HCT116 (cell line): Measurements from ENCODE around the gene JSRP1. TPM values are rescaled to one million over a fixed set of nuclear protein-coding genes. Genes with fewer than 3 reads are reported as not detected.

Experiments
- ATAC-seq: fragments of 200-7000 bp; cut with Tn5 transposase; 2 replicates; pipeline ENCODE4 v1.9.1; 2020; ENCODE audit warnings: mild to moderate bottlenecking, moderate library complexity
- BruUV-seq: library from RNA; stranded (reverse); fragments of 400-500 nt; replicated peaks from 2 replicates; lab custom pipeline; 2021; lab: Mats Ljungman, UMichigan
- CTCF ChIA-PET: fragments of 300-600 bp; sonication (Branson Sonifier 250); formaldehyde crosslinking; loops from one replicate; lab custom pipeline; 2021; ENCODE audit warnings: antibody characterized with exemption; lab: Charles Lee
- POLR2A ChIA-PET: fragments of 300-600, 350-600 bp; sonication (Branson Sonifier 250); formaldehyde crosslinking; loops from one replicate; lab custom pipeline; 2021; ENCODE audit warnings: antibody characterized with exemption; lab: Charles Lee
- RAD21 ChIA-PET, 2 experiments: fragments of 300-600 bp; sonication (Branson Sonifier 250); formaldehyde crosslinking; loops; one replicate each; lab custom pipeline; 2023; ENCODE audit warnings: low total read pairs in 2 of 2; ENCODE audit not compliant: uncharacterized antibody in 2 of 2, unreplicated experiment in 2 of 2, low non-redundant PET in 1 of 2; lab: Charles Lee
- DNase-seq: peaks from one replicate; pipeline ENCODE4 v3.0.0-alpha.2; 2010; ENCODE audit warnings: low read depth, low spot score
- H2AFZ ChIP-seq: fragments of 200-600 bp; shearing (Covaris generic), sonication (generic); 2 replicates; pipeline ENCODE4 v1.6.1; 2017; ENCODE audit warnings: low read depth, mixed run types, mixed read lengths, antibody characterized with exemption, low read length; ENCODE audit not compliant: poor library complexity, severe bottlenecking
- H3K27ac ChIP-seq: 2 replicates; pipeline ENCODE4 v1.5.1; 2012; ENCODE audit warnings: low read depth, low read length
- H3K27me3 ChIP-seq: fragments of 200-600 bp; sonication (generic); 2 replicates; pipeline ENCODE4 v1.6.1; 2016; ENCODE audit warnings: mixed run types, low read length, mixed read lengths; ENCODE audit not compliant: insufficient read depth
- H3K36me3 ChIP-seq, 2 experiments: fragments of 200-500 bp in 1 of 2; fragments of 200-600 bp in 1 of 2; sonication (Bioruptor generic) in 1 of 2; sonication (generic) in 1 of 2; 2 replicates each; pipeline versions ENCODE4 v1.5.1 to v1.6.1; 2014 to 2016; ENCODE audit warnings: low read length in 2 of 2, inconsistent platforms in 1 of 2, mixed read lengths in 1 of 2, mixed run types in 1 of 2; ENCODE audit not compliant: insufficient read depth in 2 of 2, control insufficient read depth in 1 of 2
- H3K4me1 ChIP-seq, 2 experiments: fragments of 200-600 bp in 1 of 2; sonication (generic) in 1 of 2; 2 replicates each; pipeline versions ENCODE4 v1.5.1 to v1.6.1; 2012 to 2017; ENCODE audit warnings: low read length in 2 of 2, inconsistent platforms in 1 of 2, mild to moderate bottlenecking in 1 of 2, mixed read lengths in 1 of 2, mixed run types in 1 of 2, moderate library complexity in 1 of 2; ENCODE audit not compliant: insufficient read depth in 2 of 2, control insufficient read depth in 1 of 2
- H3K4me2 ChIP-seq: fragments of 200-600 bp; sonication (generic); 2 replicates; pipeline ENCODE4 v1.6.1; 2017; ENCODE audit warnings: mixed run types, low read length, mixed read lengths
- H3K4me3 ChIP-seq, 2 experiments: fragments of 200-600 bp in 1 of 2; sonication (generic) in 1 of 2; replicated peaks in 1 of 2; 2 replicates each; pipeline ENCODE4 v1.5.1; 2011 to 2016; ENCODE audit warnings: low read length in 2 of 2, control low read depth in 1 of 2, low read depth in 1 of 2, mild to moderate bottlenecking in 1 of 2, mixed read lengths in 1 of 2, mixed run types in 1 of 2
- H3K79me2 ChIP-seq: fragments of 200-600 bp; sonication (generic); 2 replicates; pipeline ENCODE4 v1.6.1; 2017; ENCODE audit warnings: mild to moderate bottlenecking, mixed run types, low read length, moderate library complexity, mixed read lengths; ENCODE audit not compliant: insufficient read depth
- H3K9ac ChIP-seq: fragments of 200-600 bp; sonication (generic); 2 replicates; pipeline ENCODE4 v1.6.1; 2016; ENCODE audit warnings: low read length, mixed read lengths
- H3K9me2 ChIP-seq: fragments of 200-600 bp; sonication (generic), shearing (Covaris generic); 2 replicates; pipeline ENCODE4 v1.6.1; 2017; ENCODE audit warnings: mixed run types, mild to moderate bottlenecking, moderate library complexity; ENCODE audit not compliant: insufficient read depth
- H3K9me3 ChIP-seq, 2 experiments: fragments of 200-500 bp in 1 of 2; fragments of 200-600 bp in 1 of 2; sonication (Bioruptor generic) in 1 of 2; sonication (generic) in 1 of 2; 2 replicates each; pipeline ENCODE4 v1.6.1; 2014 to 2017; ENCODE audit warnings: low read length in 2 of 2, mixed read lengths in 2 of 2, inconsistent platforms in 1 of 2, low read depth in 1 of 2, mild to moderate bottlenecking in 1 of 2, mixed run types in 1 of 2, moderate library complexity in 1 of 2; ENCODE audit not compliant: control insufficient read depth in 1 of 2, insufficient read depth in 1 of 2
- H4K20me1 ChIP-seq: fragments of 200-600 bp; sonication (generic), shearing (Covaris generic); 2 replicates; pipeline ENCODE4 v1.6.1; 2017; ENCODE audit warnings: mixed run types, mild to moderate bottlenecking, moderate library complexity; ENCODE audit not compliant: insufficient read depth
- ATF3 ChIP-seq: IDR thresholded peaks from 2 replicates; pipeline ENCODE4 v1.6.1; 2012
- CBX3 ChIP-seq: IDR thresholded peaks from 2 replicates; pipeline ENCODE4 v1.6.1; 2012; ENCODE audit warnings: low read depth
- EGR1 ChIP-seq: IDR thresholded peaks from 2 replicates; pipeline ENCODE4 v1.6.1; 2012; ENCODE audit warnings: low read depth
- ELF1 ChIP-seq: IDR thresholded peaks from 2 replicates; pipeline ENCODE4 v1.6.1; 2012; ENCODE audit warnings: low read depth, borderline replicate concordance
- FOSL1 ChIP-seq: IDR thresholded peaks from 2 replicates; pipeline ENCODE4 v1.6.1; 2012; ENCODE audit warnings: low read depth
- MAX ChIP-seq: IDR thresholded peaks from 2 replicates; pipeline ENCODE4 v1.6.1; 2012
- POLR2A ChIP-seq: IDR thresholded peaks from 2 replicates; pipeline ENCODE4 v1.7.0; 2011; ENCODE audit warnings: borderline replicate concordance; ENCODE audit not compliant: insufficient read depth, insufficient read length; ENCODE audit errors: extremely low read depth
- POLR2AphosphoS5 ChIP-seq: IDR thresholded peaks from 2 replicates; pipeline ENCODE4 v1.6.1; 2011; ENCODE audit warnings: mild to moderate bottlenecking, low read depth, low read length, moderate library complexity
- RAD21 ChIP-seq: IDR thresholded peaks from 2 replicates; pipeline ENCODE4 v1.6.1; 2012; ENCODE audit warnings: low read depth, mild to moderate bottlenecking
- SP1 ChIP-seq: IDR thresholded peaks from 2 replicates; pipeline ENCODE4 v1.6.1; 2012; ENCODE audit warnings: low read depth
- SRF ChIP-seq: IDR thresholded peaks from 2 replicates; pipeline ENCODE4 v1.6.1; 2012; ENCODE audit warnings: low read depth
- TCF7L2 ChIP-seq: IDR thresholded peaks from 2 replicates; pipeline ENCODE4 v1.7.0; 2011; ENCODE audit warnings: borderline replicate concordance, inconsistent platforms; ENCODE audit not compliant: insufficient read depth, insufficient read length; ENCODE audit errors: extremely low read depth
- YY1 ChIP-seq: IDR thresholded peaks from 2 replicates; pipeline ENCODE4 v1.6.1; 2011; ENCODE audit warnings: low read length, low read depth, moderate library complexity, mild to moderate bottlenecking; ENCODE audit not compliant: insufficient replicate concordance; ENCODE audit errors: extremely low read depth
- ZBTB33 ChIP-seq: IDR thresholded peaks from 2 replicates; pipeline ENCODE4 v1.6.1; 2011; ENCODE audit warnings: mild to moderate bottlenecking, low read length, moderate library complexity; ENCODE audit not compliant: insufficient replicate concordance; ENCODE audit errors: extremely low read depth
- ZNF274 ChIP-seq: fragments of 200-500 bp; sonication (Bioruptor generic); IDR thresholded peaks from 2 replicates; pipeline ENCODE4 v1.6.1; 2014; ENCODE audit warnings: mild to moderate bottlenecking, low read depth, low read length, inconsistent platforms
- intact Hi-C: fragments of 100-400 bp; cut with micrococcal nuclease; formaldehyde crosslinking; loops from 2 replicates; pipeline ENCODE4 v1.10.0; 2022
- total RNA-seq: library from RNA; stranded (reverse); gene quantifications from one replicate; pipeline ENCODE4 v1.2.1, GENCODE V29; 2021; ENCODE audit not compliant: unreplicated experiment

The JSRP1 gene
- total RNA-seq, 1 experiment from 2014 or later: 0.30 TPM

- H2AFZ ChIP-seq: no peak overlapping the region
- ChIA-PET POLR2A (no interaction called here), RAD21 (no interaction called here), CTCF (no interaction called here)
- H4K20me1 ChIP-seq: no peaks in the 10 kb centered on the region
- H3K27ac ChIP-seq: no peak overlapping the region
- ATAC-seq (no peak), DNase-seq (no peak)
- no peak overlapping the region for H3K9ac ChIP-seq
- no peak overlapping the region for H3K4me3 ChIP-seq
- TF ChIP-seq POLR2AphosphoS5 (no peak), ELF1 (no peak), MAX (no peak)
- H3K27me3 ChIP-seq: no peaks in the 10 kb centered on the region
- no peaks in the 10 kb centered on the region for H3K4me1 ChIP-seq
- H3K9me3 ChIP-seq: no peaks in the 10 kb centered on the region
- intact Hi-C loops: no loop called here
- no peaks in the 10 kb centered on the region for H3K9me2 ChIP-seq
- no TSS peak for BruUV-seq
- H3K36me3 ChIP-seq: no peaks in the 10 kb centered on the region
- H3K79me2 ChIP-seq: no peaks in the 10 kb centered on the region
- H3K4me2 ChIP-seq: no peak overlapping the region
Measured at GRCh38 chr19:2302319-2303210, 46.3 kb upstream of the JSRP1 start.

- Histone ChIP-seq H3K9me2 (no peaks in the 10 kb centered on the region), H2AFZ (no peak overlapping the region), H4K20me1 (no peaks in the 10 kb centered on the region), H3K9me3 (no peaks in the 10 kb centered on the region), H3K27ac (no peak overlapping the region), H3K4me2 (no peak overlapping the region), H3K4me1 (no peaks in the 10 kb centered on the region), H3K79me2 (no peaks in the 10 kb centered on the region), H3K27me3 (no peaks in the 10 kb centered on the region), H3K9ac (no peak overlapping the region), H3K36me3 (no peaks in the 10 kb centered on the region), H3K4me3 (no peak overlapping the region)
- no TSS peak for BruUV-seq
- ATAC-seq (no peak), DNase-seq (no peak)
- ChIA-PET CTCF (no interaction called here), RAD21 (no interaction called here), POLR2A (no interaction called here)
- intact Hi-C loops: no loop called here
- TF ChIP-seq ZNF274 (no peak), SP1 (no peak), ZBTB33 (no peak), YY1 (no peak), RAD21 (no peak), CBX3 (no peak), ATF3 (no peak), FOSL1 (no peak), POLR2A (no peak), SRF (no peak), EGR1 (no peak), TCF7L2 (no peak)
Measured at GRCh38 chr19:2300533-2300932, 44.3 kb upstream of the JSRP1 start.
